Measurements from ENCODE around the gene ZNF91. TPM values are rescaled to one million over a fixed set of nuclear protein-coding genes. Genes with fewer than 3 reads are reported as not detected.

Gene ZNF91
- total RNA-seq, 2 donors from 2014 or later: 55.5 to 63.0 TPM

DNA sequence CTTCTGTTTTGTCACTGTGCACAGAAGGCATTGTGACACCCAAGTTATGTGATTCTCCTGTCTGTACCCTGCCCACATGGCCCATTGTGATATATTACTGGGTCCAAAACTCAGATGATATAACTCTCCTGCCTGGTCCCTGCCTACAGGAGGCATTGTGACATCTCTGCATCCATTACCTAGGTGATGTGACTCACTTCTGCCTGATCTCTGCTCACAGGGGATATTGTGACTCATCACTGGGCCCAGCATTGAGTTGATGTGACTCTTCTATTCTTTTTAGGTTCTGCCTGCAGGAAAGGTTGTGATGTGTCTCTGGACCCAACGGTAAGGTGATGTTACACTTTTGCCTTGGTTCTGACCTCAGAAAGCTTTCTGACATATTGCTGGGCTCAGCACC is 77.1 kb downstream of the ZNF91 start:
- Histone ChIP-seq H3K27me3 (replicated peaks; ENCODE audit: insufficient read depth) (no peaks in the 10 kb centered on the region), H3K36me3 (no peaks in the 10 kb centered on the region), H3K4me3 (no peak overlapping the region), H3K4me1 (ENCODE audit: control insufficient read depth in 1 of 2, low read depth in 2 of 2) (no peaks in the 10 kb centered on the region), H3K27ac (no peak overlapping the region), H3K9me3 (peaks cover 4% of the 10 kb centered on the region)
- TF ChIP-seq CTCF (IDR thresholded peaks at IDR 0.05): no peak
- DNase-seq (ENCODE audit: low spot score): no peak
- ATAC-seq (ENCODE audit: insufficient number of reproducible peaks, low FRiP score, low read depth): no peak

GRCh38 chr19:23315286-23315685 is 80.0 kb downstream of the ZNF91 start:
- ATAC-seq (ENCODE audit: insufficient number of reproducible peaks, low FRiP score, low read depth) (no peak), DNase-seq (ENCODE audit: low spot score) (no peak)
- Histone ChIP-seq H3K36me3 (no peaks in the 10 kb centered on the region), H3K27me3 (replicated peaks; ENCODE audit: insufficient read depth) (no peaks in the 10 kb centered on the region), H3K4me1 (ENCODE audit: control insufficient read depth in 1 of 2, low read depth in 2 of 2) (no peaks in the 10 kb centered on the region), H3K9me3 (peaks cover 4% of the 10 kb centered on the region), H3K27ac (no peak overlapping the region), H3K4me3 (no peak overlapping the region)
- TF ChIP-seq CTCF (IDR thresholded peaks at IDR 0.05): no peak

DNA sequence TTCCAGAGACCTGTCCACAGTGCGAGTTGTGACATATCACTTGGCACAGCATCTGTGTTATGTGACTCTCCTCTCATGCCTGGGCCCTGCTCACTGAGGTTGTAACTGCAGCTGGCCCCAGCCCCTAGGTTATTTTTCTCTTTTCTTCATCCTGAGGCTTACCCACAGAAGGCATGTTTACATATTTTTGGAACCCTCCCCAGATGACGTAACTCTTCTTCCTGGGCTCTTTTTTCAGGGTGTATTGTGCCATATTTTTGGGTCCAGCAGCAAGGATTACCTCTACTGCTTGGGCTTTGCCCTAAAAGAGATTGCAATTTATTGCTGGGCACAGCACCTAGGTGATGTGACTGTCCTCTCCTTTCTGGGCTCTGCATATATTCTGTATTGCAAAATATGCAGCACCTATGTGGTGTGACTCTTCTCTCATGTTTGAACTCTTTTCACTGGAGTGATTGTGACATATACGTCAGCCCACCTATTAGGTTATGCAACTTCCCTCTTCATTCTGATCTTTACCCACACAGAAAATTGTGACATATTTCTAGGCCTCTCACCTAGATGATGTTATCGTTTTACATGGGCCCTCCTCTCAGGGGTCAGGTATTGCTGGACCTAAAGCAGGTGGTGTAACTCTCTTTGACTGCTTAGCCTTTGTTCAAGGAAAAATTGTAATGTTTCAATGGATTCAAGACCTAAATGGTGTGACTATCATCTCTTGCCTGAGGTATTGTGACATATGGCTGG is 80.6 kb downstream of the ZNF91 start:
- Histone ChIP-seq H3K4me3 (no peak overlapping the region), H3K27ac (no peak overlapping the region), H3K4me1 (ENCODE audit: control insufficient read depth in 1 of 2, low read depth in 2 of 2) (no peaks in the 10 kb centered on the region), H3K9me3 (peaks cover 4% of the 10 kb centered on the region), H3K36me3 (no peaks in the 10 kb centered on the region), H3K27me3 (replicated peaks; ENCODE audit: insufficient read depth) (no peaks in the 10 kb centered on the region)
- TF ChIP-seq CTCF (IDR thresholded peaks at IDR 0.05): no peak
- DNase-seq (ENCODE audit: low spot score) (no peak), ATAC-seq (ENCODE audit: insufficient number of reproducible peaks, low FRiP score, low read depth) (no peak)

DNA sequence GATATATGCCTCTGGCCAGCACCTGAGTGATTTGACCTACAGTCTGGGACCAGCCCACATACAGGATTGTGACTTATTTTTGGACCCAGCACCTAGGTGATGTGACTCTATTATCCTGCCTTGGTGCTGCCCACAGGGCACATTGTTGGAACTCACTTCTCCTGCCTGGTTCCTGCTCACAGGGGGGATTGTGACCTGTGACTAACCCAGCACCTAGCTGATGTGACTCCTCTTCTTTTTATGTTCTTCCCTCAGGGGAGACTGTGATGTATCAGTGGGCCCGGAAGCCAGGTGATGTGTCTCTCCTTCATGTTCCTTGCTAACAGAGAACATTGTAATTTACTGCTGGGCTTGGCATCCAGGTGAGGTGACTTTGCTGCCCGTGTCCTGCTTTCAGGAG is 82.1 kb downstream of the ZNF91 start:
- no peak for ATAC-seq (ENCODE audit: insufficient number of reproducible peaks, low FRiP score, low read depth)
- TF ChIP-seq CTCF (IDR thresholded peaks at IDR 0.05): no peak
- H3K36me3 ChIP-seq: no peaks in the 10 kb centered on the region

DNA sequence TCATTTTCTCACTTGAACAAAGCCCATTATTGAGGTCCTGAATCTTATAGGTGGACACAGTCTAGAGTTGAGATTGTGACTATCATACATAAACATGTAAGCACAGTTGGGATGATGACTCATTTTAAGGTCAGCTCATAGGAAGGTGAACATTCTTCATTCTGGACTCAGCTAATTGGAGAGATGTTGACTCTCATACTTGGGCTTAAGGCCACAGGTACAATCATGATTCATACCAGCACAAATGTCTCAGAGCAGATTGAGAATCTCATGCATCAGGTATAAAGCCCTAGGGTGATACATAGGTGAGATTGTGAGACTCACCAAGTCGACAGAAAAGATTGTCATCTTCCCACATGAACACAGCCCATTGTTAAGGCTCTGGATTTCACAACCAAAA is 82.8 kb downstream of the ZNF91 start:
- no peaks in the 10 kb centered on the region for H3K36me3 ChIP-seq
- no peak for TF ChIP-seq CTCF (IDR thresholded peaks at IDR 0.05)
- no peak for DNase-seq (ENCODE audit: low spot score)
- no peaks in the 10 kb centered on the region for H3K9me3 ChIP-seq
- H3K27ac ChIP-seq: no peak overlapping the region
- ATAC-seq (ENCODE audit: insufficient number of reproducible peaks, low FRiP score, low read depth): no peak
- no peaks in the 10 kb centered on the region for H3K4me1 ChIP-seq (ENCODE audit: control insufficient read depth in 1 of 2, low read depth in 2 of 2)
- H3K4me3 ChIP-seq: no peak overlapping the region
- no peaks in the 10 kb centered on the region for H3K27me3 ChIP-seq (replicated peaks; ENCODE audit: insufficient read depth)

More for the DNA sequence above, 82.1 kb downstream of the ZNF91 start:
- Histone ChIP-seq H3K4me1 (ENCODE audit: control insufficient read depth in 1 of 2, low read depth in 2 of 2) (no peaks in the 10 kb centered on the region), H3K27ac (no peak overlapping the region), H3K9me3 (peaks cover 4% of the 10 kb centered on the region), H3K27me3 (replicated peaks; ENCODE audit: insufficient read depth) (no peaks in the 10 kb centered on the region), H3K4me3 (no peak overlapping the region)
- no peak for DNase-seq (ENCODE audit: low spot score)
